Keratinocyte (primary cell): Measurements from ENCODE around the gene PRKN. TPM values are rescaled to one million over a fixed set of nuclear protein-coding genes. Genes with fewer than 3 reads are reported as not detected.
A peak's percentile ranks its signal among the peaks of the same experiment; 100 is the strongest.

ENCODE experiments used
- DNase-seq: peaks from one replicate; pipeline ENCODE4 v3.0.0-alpha.2; 2011; ENCODE audit warnings: low read depth, missing footprints, low spot score
- FAIRE-seq: peaks from 2 replicates; lab custom pipeline; 2011; peaks lifted over from hg19 to GRCh38; lab: Jason Lieb, UNC
- H2AFZ ChIP-seq: 2 replicates; pipeline ENCODE4 v1.6.0; 2012; ENCODE audit warnings: low read length, control low read depth, inconsistent platforms; ENCODE audit not compliant: control insufficient read depth
- H3K27ac ChIP-seq: 2 replicates; pipeline ENCODE4 v1.5.1; 2011; ENCODE audit warnings: low read length; ENCODE audit not compliant: control insufficient read depth, insufficient read depth
- H3K27me3 ChIP-seq: 3 replicates; pipeline ENCODE4 v1.6.0; 2011; ENCODE audit warnings: low read length; ENCODE audit not compliant: control insufficient read depth, insufficient read depth; ENCODE audit errors: extremely low read depth
- H3K36me3 ChIP-seq, 2 experiments: 2 replicates in 1 of 2; 3 replicates in 1 of 2; pipeline ENCODE4 v1.5.1; 2011; ENCODE audit warnings: low read length in 2 of 2, mild to moderate bottlenecking in 1 of 2; ENCODE audit not compliant: control insufficient read depth in 2 of 2, insufficient read depth in 2 of 2; ENCODE audit errors: extremely low read depth in 1 of 2
- H3K4me1 ChIP-seq: 3 replicates; pipeline ENCODE4 v1.5.1; 2011; ENCODE audit warnings: low read length; ENCODE audit not compliant: control insufficient read depth, insufficient read depth; ENCODE audit errors: extremely low read depth
- H3K4me2 ChIP-seq: 3 replicates; pipeline ENCODE4 v1.6.0; 2011; ENCODE audit warnings: low read depth, low read length; ENCODE audit not compliant: control insufficient read depth, insufficient read depth; ENCODE audit errors: extremely low read depth
- H3K4me3 ChIP-seq, 3 experiments: fragments of 200-600 bp in 1 of 3; sonication (generic) in 1 of 3; 2 replicates in 2 of 3; 3 replicates in 1 of 3; pipeline ENCODE4 v1.5.1; 2011 to 2016; ENCODE audit warnings: low read length in 3 of 3, mild to moderate bottlenecking in 3 of 3, control low read depth in 2 of 3, inconsistent platforms in 1 of 3, low read depth in 1 of 3, mixed read lengths in 1 of 3, mixed run types in 1 of 3, moderate library complexity in 1 of 3; ENCODE audit not compliant: control insufficient read depth in 2 of 3, insufficient read depth in 2 of 3; ENCODE audit errors: extremely low read depth in 1 of 3
- H3K79me2 ChIP-seq: 2 replicates; pipeline ENCODE4 v1.6.0; 2012; ENCODE audit warnings: low read length; ENCODE audit not compliant: control insufficient read depth, insufficient read depth
- H3K9ac ChIP-seq: 3 replicates; pipeline ENCODE4 v1.6.0; 2011; ENCODE audit warnings: low read length; ENCODE audit not compliant: control insufficient read depth, insufficient read depth; ENCODE audit errors: extremely low read depth
- H3K9me1 ChIP-seq: 3 replicates; pipeline ENCODE4 v1.6.0; 2011; ENCODE audit warnings: low read length; ENCODE audit not compliant: control insufficient read depth, insufficient read depth; ENCODE audit errors: extremely low read depth
- H3K9me3 ChIP-seq: 2 replicates; pipeline ENCODE4 v1.5.1; 2012; ENCODE audit warnings: low read depth, low read length; ENCODE audit not compliant: control insufficient read depth
- H4K20me1 ChIP-seq: 3 replicates; pipeline ENCODE4 v1.6.0; 2011; ENCODE audit warnings: low read length; ENCODE audit not compliant: control insufficient read depth, insufficient read depth; ENCODE audit errors: extremely low read depth
- CTCF ChIP-seq, 3 experiments: IDR thresholded peaks in 1 of 3; conservative IDR thresholded peaks in 1 of 3; optimal IDR thresholded peaks in 1 of 3; 2 replicates in 2 of 3; 3 replicates in 1 of 3; pipeline versions ENCODE3 to v1.5.1; 2011; ENCODE audit warnings: low read length in 3 of 3, mild to moderate bottlenecking in 3 of 3, moderate library complexity in 2 of 3, control low read depth in 1 of 3, inconsistent platforms in 1 of 3; ENCODE audit not compliant: insufficient read depth in 2 of 3; ENCODE audit errors: extremely low read depth in 1 of 3
- EZH2 ChIP-seq: IDR thresholded peaks from one replicate; pipeline ENCODE4 v1.6.1; 2012; ENCODE audit warnings: inconsistent platforms, mild to moderate bottlenecking, low read length, moderate library complexity
- dilution Hi-C: fragments of 300-500 bp; cut with MboI; formaldehyde crosslinking; loops from one replicate; pipeline ENCODE4 v1.7.0; 2020; ENCODE audit warnings: low sequenced_read_pairs; ENCODE audit not compliant: extremely low pct_ligation_motif_present
- polyA plus RNA-seq, 5 experiments: library from polyadenylated mRNA; depleted of rRNA in 3 of 5; stranded (reverse) in 3 of 5; stranded (forward) in 1 of 5; unstranded in 1 of 5; fragments of >200 nt; gene quantifications; 1 replicate in 1 of 5; 2 replicates in 3 of 5; 3 replicates in 1 of 5; pipeline versions ENCODE4 v1.2.1 to v1.2.3, GENCODE V29; 2011 to 2012; ENCODE audit warnings: missing spikeins in 2 of 5, low read depth in 1 of 5, low replicate concordance in 1 of 5

The PRKN gene
- polyA plus RNA-seq, 1 donor (not counting 4 experiments of a cell fraction or from before 2014, with no cell fraction given), result 0.67 TPM

GRCh38 chr6:162119341-162119740 is 608.2 kb downstream of the PRKN start:
- TF ChIP-seq CTCF (optimal IDR thresholded peaks at IDR 0.05 in 1 of 3, IDR thresholded peaks at IDR 0.05 in 1 of 3, conservative IDR thresholded peaks at IDR 0.05 in 1 of 3; ENCODE audit: extremely low read depth in 1 of 3, insufficient read depth in 2 of 3, low read length in 3 of 3) (peak in 2 of 3 experiments; percentile 6 to 21), EZH2 (no peak)
- H3K4me2 ChIP-seq, result no peak overlapping the region
- dilution Hi-C loops, result no loop called here
- H3K9me3 ChIP-seq, result no peaks in the 10 kb centered on the region
- H2AFZ ChIP-seq, result peak overlapping the region; percentile 1
- H3K79me2 ChIP-seq, result no peaks in the 10 kb centered on the region
- H3K4me1 ChIP-seq, result no peaks in the 10 kb centered on the region
- no peaks in the 10 kb centered on the region for H3K36me3 ChIP-seq
- FAIRE-seq (peak; percentile 52), DNase-seq (no peak)
- no peak overlapping the region for H3K4me3 ChIP-seq
- no peak overlapping the region for H3K9ac ChIP-seq
- H3K27ac ChIP-seq, result no peak overlapping the region
- H4K20me1 ChIP-seq, result no peaks in the 10 kb centered on the region
- H3K9me1 ChIP-seq, result no peaks in the 10 kb centered on the region
- no peaks in the 10 kb centered on the region for H3K27me3 ChIP-seq

- no peaks in the 10 kb centered on the region for H3K79me2 ChIP-seq
- TF ChIP-seq EZH2 (no peak), CTCF (optimal IDR thresholded peaks at IDR 0.05 in 1 of 3, IDR thresholded peaks at IDR 0.05 in 1 of 3, conservative IDR thresholded peaks at IDR 0.05 in 1 of 3; ENCODE audit: extremely low read depth in 1 of 3, insufficient read depth in 2 of 3, low read length in 3 of 3) (no peak)
- FAIRE-seq, result no peak
Observed at GRCh38 chr6:162118706-162119105, 608.9 kb downstream of the PRKN start.

More at GRCh38 chr6:162118706-162119105, 608.9 kb downstream of the PRKN start:
- Histone ChIP-seq H3K9ac (no peak overlapping the region), H3K4me1 (no peaks in the 10 kb centered on the region), H3K4me3 (no peak overlapping the region), H3K27ac (no peak overlapping the region), H3K4me2 (no peak overlapping the region), H3K36me3 (no peaks in the 10 kb centered on the region), H4K20me1 (no peaks in the 10 kb centered on the region), H2AFZ (no peak overlapping the region), H3K27me3 (no peaks in the 10 kb centered on the region), H3K9me3 (no peaks in the 10 kb centered on the region), H3K9me1 (no peaks in the 10 kb centered on the region)
- no peak for DNase-seq
- dilution Hi-C loops, result no loop called here
